Kidney capillary endothelial cell (primary cell): ENCODE data around the gene KRTAP12-3.
"Not testable (repeated sequence)": the region's sequence is repeated elsewhere in the genome, so short reads cannot be mapped to it uniquely, and the experiment has no call there.

Experiments used
- DNase-seq: peaks from one replicate; pipeline ENCODE4 v3.0.0-alpha.2; 2018; ENCODE audit warnings: low spot score

The KRTAP12-3 gene

GRCh38 chr21:44650973-44651675 lies 6.6 kb upstream of the KRTAP12-3 start:
- DNase-seq = no peak

GRCh38 chr21:44653123-44653522 lies 4.6 kb upstream of the KRTAP12-3 start:
- no peak for DNase-seq

GRCh38 chr21:44653656-44654575 lies 3.8 kb upstream of the KRTAP12-3 start:
- no peak for DNase-seq

DNA sequence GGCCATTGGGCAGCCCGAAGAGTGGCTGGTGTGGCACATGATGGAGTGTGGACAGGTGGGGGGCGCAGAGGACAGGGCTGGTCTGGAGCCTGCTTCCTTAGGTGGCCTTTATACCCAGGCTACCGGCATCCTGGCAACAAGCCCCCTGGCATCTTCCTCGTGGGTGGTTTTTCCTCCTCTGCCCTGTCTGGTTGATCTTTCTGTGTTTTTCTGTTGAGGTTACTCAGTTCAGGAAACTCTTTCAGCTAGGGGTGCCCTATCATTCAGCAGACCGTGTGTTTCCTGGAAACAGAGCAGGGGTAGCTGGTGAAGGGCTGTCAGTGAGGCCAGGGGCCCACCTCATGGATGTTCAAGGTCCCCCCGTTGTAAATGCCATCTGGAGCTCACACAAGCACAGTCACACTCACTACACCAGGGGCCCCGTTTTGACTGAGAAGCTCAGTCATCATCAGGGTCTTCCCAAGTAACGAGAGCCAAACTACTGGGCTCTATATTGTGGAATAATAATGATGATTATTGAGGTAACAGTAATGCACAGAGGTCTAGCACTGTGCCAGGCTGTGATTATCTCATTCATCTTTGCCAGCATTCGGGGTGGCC lies 3.1 kb upstream of the KRTAP12-3 start, which contains the start of gene KRTAP12-4:
TSS of gene KRTAP12-4 (minus strand) at position 84 of the 600 bp plus-strand sequence. CDS start at position 39, 45 bp downstream.
- DNase-seq = no peak

- no peak for DNase-seq
Observed at GRCh38 chr21:44656868-44657267, 864 bp upstream of the KRTAP12-3 start.

GRCh38 chr21:44658541-44658910 lies 794 bp downstream of the KRTAP12-3 start:
- DNase-seq = no peak

GRCh38 chr21:44658913-44659595 lies 1.3 kb downstream of the KRTAP12-3 start:
- no peak for DNase-seq

DNA sequence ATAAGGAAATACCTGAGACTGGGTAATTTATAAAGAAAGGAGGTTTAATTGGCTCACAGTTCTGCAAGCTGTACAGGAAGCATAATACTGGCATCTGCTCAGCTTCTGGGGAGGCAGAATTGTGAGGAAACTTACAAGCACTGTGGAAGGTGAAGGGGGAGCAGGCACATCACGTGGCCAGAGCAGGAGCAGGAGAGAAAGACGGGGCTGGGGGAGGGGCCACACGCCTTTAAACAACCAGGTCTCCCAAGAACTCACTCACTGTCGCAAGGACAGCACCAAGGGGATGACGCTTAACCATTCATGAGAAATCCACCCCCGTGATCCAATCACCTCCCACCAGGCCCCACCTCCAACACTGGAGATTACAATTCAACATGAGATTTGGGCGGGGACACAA lies 3.8 kb downstream of the KRTAP12-3 start:
- DNase-seq = not testable (repeated sequence)

DNA sequence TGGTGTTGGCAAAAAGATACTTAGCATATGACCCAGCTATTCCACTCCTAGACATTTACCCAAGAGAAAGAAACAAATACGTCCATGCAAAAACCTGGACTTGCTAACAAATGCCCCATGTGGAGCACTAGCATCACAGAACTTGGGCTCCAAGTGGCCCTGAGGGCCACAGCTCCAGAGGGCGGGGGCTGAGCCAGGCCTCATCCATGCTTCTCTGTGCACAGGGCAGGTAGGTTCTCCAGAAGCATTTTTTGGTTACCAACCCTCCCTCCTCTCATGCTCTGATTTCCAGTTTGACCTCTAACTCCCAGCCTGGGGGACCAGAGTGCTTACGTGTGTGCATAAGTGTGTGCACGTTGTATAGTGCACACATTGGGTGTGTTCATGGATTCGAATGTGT lies 7.0 kb downstream of the KRTAP12-3 start:
- no peak for DNase-seq

GRCh38 chr21:44666401-44667320 lies 8.9 kb downstream of the KRTAP12-3 start, which contains the start of gene KRTAP12-2:
Gene KRTAP12-2, minus strand, starts transcription at chr21:44666927. Its CDS starts 41 bp downstream, at chr21:44666886.
- no peak for DNase-seq

- DNase-seq = no peak
Observed at GRCh38 chr21:44667612-44668011, 9.9 kb downstream of the KRTAP12-3 start.

GRCh38 chr21:44670642-44671432 lies 13.1 kb downstream of the KRTAP12-3 start:
- DNase-seq = no peak

DNA sequence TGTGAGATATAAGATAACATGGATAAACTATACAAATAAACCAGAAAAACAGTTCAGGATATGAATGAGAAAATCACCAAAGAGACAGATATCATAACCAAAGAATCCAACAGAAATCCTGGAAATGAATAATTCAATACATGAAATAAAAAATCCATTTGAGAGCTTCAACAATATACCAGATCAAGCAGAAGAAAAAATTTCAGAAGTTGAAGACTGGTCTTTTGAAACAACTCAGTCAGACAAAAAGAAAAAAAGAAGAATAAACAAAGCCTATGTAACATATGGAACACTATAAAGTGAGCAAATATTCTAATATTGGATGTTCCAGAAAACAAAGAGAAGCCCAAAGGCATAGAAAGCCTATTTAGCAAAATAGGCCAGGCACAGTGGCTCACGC lies 14.2 kb downstream of the KRTAP12-3 start:
- DNase-seq = no peak

DNA sequence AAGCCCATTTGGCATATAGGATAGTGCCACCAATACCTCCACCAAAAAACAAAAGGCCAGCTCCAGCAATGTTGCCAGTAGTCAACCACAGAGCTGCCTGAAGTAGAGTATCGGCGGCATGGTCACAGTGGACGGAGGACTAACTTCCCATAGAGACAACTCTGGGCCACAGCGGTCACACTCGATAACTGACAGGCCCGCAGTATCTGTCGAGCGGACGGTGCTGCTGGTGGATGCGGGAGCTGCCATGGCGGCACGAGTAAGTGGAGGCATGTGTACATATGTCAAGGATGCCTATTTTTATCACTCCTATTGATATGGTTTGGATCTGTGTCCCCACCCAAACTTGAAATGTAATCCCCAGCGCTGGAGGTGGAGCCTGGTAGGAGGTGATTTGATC lies 20.1 kb downstream of the KRTAP12-3 start:
- no peak for DNase-seq

DNA sequence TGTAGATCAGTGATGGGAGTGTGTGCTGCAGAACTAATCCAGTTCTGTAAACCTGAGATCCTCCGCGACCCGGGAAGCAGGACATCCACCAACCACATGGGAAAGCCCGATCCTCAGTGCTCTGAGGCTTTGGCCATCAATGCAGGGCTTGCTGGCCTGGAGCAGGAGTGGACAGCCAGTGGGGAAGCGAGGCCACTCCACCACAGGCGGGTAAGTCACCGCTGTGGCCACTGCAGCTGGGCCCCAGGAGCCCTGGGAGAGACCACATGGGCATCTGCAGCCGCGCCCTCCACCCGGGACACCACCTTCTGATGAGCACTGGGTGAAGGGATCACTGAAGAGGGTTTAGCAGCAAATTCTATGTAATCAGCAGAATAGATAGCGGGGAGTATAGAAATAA lies 23.4 kb downstream of the KRTAP12-3 start:
- DNase-seq = no peak

- DNase-seq = no peak
Observed at GRCh38 chr21:44681861-44682579, 24.3 kb downstream of the KRTAP12-3 start, which contains the start of gene KRTAP12-1. Gene KRTAP12-1, minus strand, starts transcription at chr21:44682163. Its CDS starts 40 bp downstream, at chr21:44682123.

DNA sequence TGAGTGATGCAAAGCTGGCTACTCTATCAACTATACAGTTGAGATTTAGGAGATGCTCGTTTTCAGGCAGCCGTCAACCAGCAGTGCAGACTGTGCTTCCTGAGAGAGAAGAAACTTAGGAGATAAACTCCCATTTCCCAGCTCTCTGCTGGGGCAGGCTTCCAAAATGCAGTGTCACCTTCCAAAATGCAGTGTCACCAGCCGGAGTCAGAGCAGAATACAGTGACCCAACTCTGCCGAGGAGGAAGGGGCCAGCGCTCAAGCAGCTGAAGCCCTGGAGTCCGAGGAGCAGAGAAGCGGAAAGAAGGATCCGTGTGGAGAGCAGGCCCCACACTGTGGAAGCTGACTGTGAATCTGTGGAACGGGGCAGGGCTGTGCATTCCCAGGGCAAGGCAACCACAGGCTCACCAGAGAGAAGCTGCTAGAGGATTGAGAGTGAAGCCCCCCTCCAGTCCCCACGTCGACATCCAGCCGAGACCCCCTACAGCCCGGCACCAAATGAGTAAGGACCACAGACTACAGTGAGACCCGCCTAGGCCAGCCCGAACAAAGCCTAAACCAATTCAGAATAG lies 24.9 kb downstream of the KRTAP12-3 start:
- DNase-seq = no peak

DNA sequence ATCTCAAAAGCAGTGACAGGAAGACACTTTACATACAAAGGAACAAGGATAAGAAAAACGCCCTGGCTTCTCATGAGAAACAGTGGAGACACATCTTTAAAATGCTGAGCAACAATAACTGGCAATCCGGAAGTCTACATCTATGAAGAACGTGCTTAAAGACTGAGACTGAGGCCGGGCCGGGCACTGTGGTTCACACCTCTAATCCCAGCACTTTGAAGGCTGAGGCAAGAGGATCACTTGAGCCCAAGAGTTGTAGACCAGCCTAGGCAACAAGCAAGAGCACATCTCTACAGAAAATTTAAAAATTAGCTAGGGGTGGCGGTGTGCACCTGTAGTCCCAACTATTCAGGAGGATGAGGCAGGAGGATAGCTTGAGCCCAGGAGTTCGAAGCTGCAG lies 26.3 kb downstream of the KRTAP12-3 start:
- no peak for DNase-seq

- no peak for DNase-seq
Observed at GRCh38 chr21:44684483-44684882, 26.8 kb downstream of the KRTAP12-3 start.
